ENCODE data around the gene CFTR.
"Not testable (repeated sequence)": the region's sequence is repeated elsewhere in the genome, so short reads cannot be mapped to it uniquely, and the experiment has no call there.

CFTR gene

DNA sequence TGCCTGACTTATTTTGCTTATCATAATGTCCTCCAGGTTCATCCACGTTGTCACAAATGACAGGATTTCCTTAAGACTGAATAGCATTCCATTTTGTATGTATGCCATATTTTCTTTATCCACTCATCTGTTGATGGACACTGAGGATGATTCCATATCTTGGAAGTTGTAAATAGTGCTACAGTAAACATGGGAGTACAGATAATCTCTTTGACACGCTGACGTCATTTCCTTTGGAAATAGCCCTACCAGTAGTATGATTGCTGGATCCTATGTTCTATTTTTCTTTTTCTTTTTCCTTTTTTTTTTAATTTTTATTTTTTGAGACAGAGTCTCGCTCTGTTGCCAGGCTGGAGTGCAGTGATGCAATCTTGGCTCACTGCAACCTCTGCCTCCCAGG is 225.8 kb downstream of the CFTR start:
- Histone ChIP-seq H3K4me3 (ENCODE audit: low read length) (no peak overlapping the region), H3K4me1 (ENCODE audit: low read length) (peaks cover 8% of the 10 kb centered on the region), H3K36me3 (replicated peaks; ENCODE audit: low read depth, low read length) (no peaks in the 10 kb centered on the region), H3K27ac (ENCODE audit: low read length) (no peak overlapping the region), H3K9ac (ENCODE audit: low read length) (no peak overlapping the region), H3K9me3 (ENCODE audit: insufficient read depth, low read length) (no peaks in the 10 kb centered on the region), H3K27me3 (ENCODE audit: low read depth, low read length) (no peaks in the 10 kb centered on the region), H4K20me1 (ENCODE audit: insufficient read depth, low read length) (no peaks in the 10 kb centered on the region), H2AFZ (ENCODE audit: low read depth, low read length) (no peak overlapping the region), H3K79me2 (ENCODE audit: low read length) (no peaks in the 10 kb centered on the region), H3K4me2 (ENCODE audit: low read length) (no peak overlapping the region)
- no peak for TF ChIP-seq EZH2phosphoT487 (IDR thresholded peaks at IDR 0.05; ENCODE audit: low read depth)
- TF ChIP-seq, protein P1, sequence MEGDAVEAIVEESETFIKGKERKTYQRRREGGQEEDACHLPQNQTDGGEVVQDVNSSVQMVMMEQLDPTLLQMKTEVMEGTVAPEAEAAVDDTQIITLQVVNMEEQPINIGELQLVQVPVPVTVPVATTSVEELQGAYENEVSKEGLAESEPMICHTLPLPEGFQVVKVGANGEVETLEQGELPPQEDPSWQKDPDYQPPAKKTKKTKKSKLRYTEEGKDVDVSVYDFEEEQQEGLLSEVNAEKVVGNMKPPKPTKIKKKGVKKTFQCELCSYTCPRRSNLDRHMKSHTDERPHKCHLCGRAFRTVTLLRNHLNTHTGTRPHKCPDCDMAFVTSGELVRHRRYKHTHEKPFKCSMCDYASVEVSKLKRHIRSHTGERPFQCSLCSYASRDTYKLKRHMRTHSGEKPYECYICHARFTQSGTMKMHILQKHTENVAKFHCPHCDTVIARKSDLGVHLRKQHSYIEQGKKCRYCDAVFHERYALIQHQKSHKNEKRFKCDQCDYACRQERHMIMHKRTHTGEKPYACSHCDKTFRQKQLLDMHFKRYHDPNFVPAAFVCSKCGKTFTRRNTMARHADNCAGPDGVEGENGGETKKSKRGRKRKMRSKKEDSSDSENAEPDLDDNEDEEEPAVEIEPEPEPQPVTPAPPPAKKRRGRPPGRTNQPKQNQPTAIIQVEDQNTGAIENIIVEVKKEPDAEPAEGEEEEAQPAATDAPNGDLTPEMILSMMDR (IDR thresholded peaks at IDR 0.05; ENCODE audit: low read depth, low read length) = no peak

GRCh38 chr7:117706210-117706609 is 226.4 kb downstream of the CFTR start:
- no peaks in the 10 kb centered on the region for H3K36me3 ChIP-seq (replicated peaks; ENCODE audit: low read depth, low read length)

DNA sequence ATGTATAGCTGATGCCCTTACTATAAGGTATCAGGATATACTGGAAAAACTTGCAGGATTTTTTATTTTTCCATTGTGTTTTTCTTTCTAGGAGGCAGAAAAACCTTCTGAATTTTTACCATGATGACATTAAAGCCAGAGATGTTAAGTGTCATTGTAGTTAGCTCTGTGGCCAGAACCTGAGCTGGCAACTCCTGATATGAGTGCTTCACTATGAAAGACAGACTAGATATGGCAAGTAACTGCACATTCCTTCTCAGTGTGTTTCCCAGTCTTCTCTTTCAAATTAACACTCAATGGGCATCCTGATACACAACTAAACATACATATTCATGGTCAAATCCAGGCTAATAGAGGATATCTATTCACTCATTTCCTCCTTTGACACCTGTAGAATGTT is 227.3 kb downstream of the CFTR start:
- no peak overlapping the region for H3K27ac ChIP-seq (ENCODE audit: low read length)
- no peak overlapping the region for H3K4me3 ChIP-seq (ENCODE audit: low read length)
- no peaks in the 10 kb centered on the region for H4K20me1 ChIP-seq (ENCODE audit: insufficient read depth, low read length)
- H3K4me2 ChIP-seq (ENCODE audit: low read length) = no peak overlapping the region
- H2AFZ ChIP-seq (ENCODE audit: low read depth, low read length) = no peak overlapping the region
- H3K79me2 ChIP-seq (ENCODE audit: low read length) = no peaks in the 10 kb centered on the region
- no peaks in the 10 kb centered on the region for H3K36me3 ChIP-seq (replicated peaks; ENCODE audit: low read depth, low read length)
- no peaks in the 10 kb centered on the region for H3K27me3 ChIP-seq (ENCODE audit: low read depth, low read length)
- no peaks in the 10 kb centered on the region for H3K9me3 ChIP-seq (ENCODE audit: insufficient read depth, low read length)
- H3K9ac ChIP-seq (ENCODE audit: low read length) = no peak overlapping the region
- peaks cover 8% of the 10 kb centered on the region for H3K4me1 ChIP-seq (ENCODE audit: low read length)
- no peak for TF ChIP-seq EZH2phosphoT487 (IDR thresholded peaks at IDR 0.05; ENCODE audit: low read depth)
- TF ChIP-seq, protein P1 (IDR thresholded peaks at IDR 0.05; ENCODE audit: low read depth, low read length) = no peak

More at GRCh38 chr7:117706210-117706609, 226.4 kb downstream of the CFTR start:
- TF ChIP-seq EZH2phosphoT487 (IDR thresholded peaks at IDR 0.05; ENCODE audit: low read depth) = no peak
- TF ChIP-seq, protein P1 (IDR thresholded peaks at IDR 0.05; ENCODE audit: low read depth, low read length) = no peak
- no peaks in the 10 kb centered on the region for H3K27me3 ChIP-seq (ENCODE audit: low read depth, low read length)
- H3K4me2 ChIP-seq (ENCODE audit: low read length) = no peak overlapping the region
- no peak overlapping the region for H2AFZ ChIP-seq (ENCODE audit: low read depth, low read length)
- H3K4me3 ChIP-seq (ENCODE audit: low read length) = no peak overlapping the region
- H3K27ac ChIP-seq (ENCODE audit: low read length) = no peak overlapping the region
- peaks cover 8% of the 10 kb centered on the region for H3K4me1 ChIP-seq (ENCODE audit: low read length)
- H3K79me2 ChIP-seq (ENCODE audit: low read length) = no peaks in the 10 kb centered on the region
- H4K20me1 ChIP-seq (ENCODE audit: insufficient read depth, low read length) = no peaks in the 10 kb centered on the region
- H3K9ac ChIP-seq (ENCODE audit: low read length) = no peak overlapping the region
- no peaks in the 10 kb centered on the region for H3K9me3 ChIP-seq (ENCODE audit: insufficient read depth, low read length)

DNA sequence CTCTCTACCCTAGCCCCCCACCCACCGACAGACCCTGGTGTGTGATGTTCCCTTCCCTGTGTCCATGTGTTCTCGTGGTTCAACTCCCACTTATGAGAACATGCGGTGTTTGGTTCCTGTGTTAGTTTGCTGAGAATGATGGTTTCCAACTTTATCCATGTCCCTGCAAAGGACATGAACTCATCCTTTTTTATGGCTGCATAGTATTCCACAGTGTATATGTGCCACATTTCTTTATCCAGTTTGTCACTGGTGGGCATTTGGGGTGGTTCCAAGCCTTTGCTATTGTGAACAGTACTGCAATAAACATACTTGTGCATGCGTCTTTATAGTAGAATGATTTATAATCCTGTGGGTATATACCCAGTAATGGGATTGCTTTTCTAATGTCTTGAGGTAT is 228.3 kb downstream of the CFTR start:
- not testable (repeated sequence) for H3K27me3 ChIP-seq (ENCODE audit: low read depth, low read length); H3K79me2 ChIP-seq (ENCODE audit: low read length); H3K9ac ChIP-seq (ENCODE audit: low read length); H3K4me3 ChIP-seq (ENCODE audit: low read length); H3K36me3 ChIP-seq (replicated peaks; ENCODE audit: low read depth, low read length); H3K27ac ChIP-seq (ENCODE audit: low read length); H4K20me1 ChIP-seq (ENCODE audit: insufficient read depth, low read length); H2AFZ ChIP-seq (ENCODE audit: low read depth, low read length); H3K4me1 ChIP-seq (ENCODE audit: low read length); H3K9me3 ChIP-seq (ENCODE audit: insufficient read depth, low read length); H3K4me2 ChIP-seq (ENCODE audit: low read length)

DNA sequence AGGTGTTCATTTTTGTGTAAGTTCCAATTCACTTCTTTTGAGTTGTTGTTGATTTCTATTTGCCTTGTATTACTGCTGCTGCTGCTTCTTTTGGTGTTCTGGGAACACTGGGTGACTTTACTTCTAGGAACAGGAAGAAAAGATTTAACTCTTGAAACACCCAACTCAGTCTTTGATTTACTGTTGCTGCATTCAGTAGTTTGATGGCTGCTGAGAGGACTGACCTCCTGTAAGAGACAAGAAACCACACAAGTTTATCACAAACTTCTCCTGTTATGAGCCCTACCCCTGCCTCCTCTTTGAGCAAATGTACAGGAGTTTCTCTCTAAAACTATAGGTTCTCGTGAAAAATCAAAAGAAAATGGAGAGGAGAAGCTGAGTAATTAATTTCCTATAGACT is 231.7 kb downstream of the CFTR start:
- no peak overlapping the region for H3K4me2 ChIP-seq (ENCODE audit: low read length)
- H4K20me1 ChIP-seq (ENCODE audit: insufficient read depth, low read length) = no peaks in the 10 kb centered on the region
- no peak overlapping the region for H3K4me3 ChIP-seq (ENCODE audit: low read length)
- no peaks in the 10 kb centered on the region for H3K36me3 ChIP-seq (replicated peaks; ENCODE audit: low read depth, low read length)
- TF ChIP-seq, protein P1 (IDR thresholded peaks at IDR 0.05; ENCODE audit: low read depth, low read length) = no peak
- no peak for TF ChIP-seq EZH2phosphoT487 (IDR thresholded peaks at IDR 0.05; ENCODE audit: low read depth)
- H3K9me3 ChIP-seq (ENCODE audit: insufficient read depth, low read length) = no peaks in the 10 kb centered on the region
- no peak overlapping the region for H2AFZ ChIP-seq (ENCODE audit: low read depth, low read length)
- H3K79me2 ChIP-seq (ENCODE audit: low read length) = no peaks in the 10 kb centered on the region
- H3K4me1 ChIP-seq (ENCODE audit: low read length) = peaks cover 11% of the 10 kb centered on the region
- H3K9ac ChIP-seq (ENCODE audit: low read length) = no peak overlapping the region
- H3K27ac ChIP-seq (ENCODE audit: low read length) = no peak overlapping the region
- H3K27me3 ChIP-seq (ENCODE audit: low read depth, low read length) = no peaks in the 10 kb centered on the region

Measured in OCI-LY3 (cell line).